ENCODE data around the gene PACS1. TPM values are rescaled to one million over a fixed set of nuclear protein-coding genes. Genes with fewer than 3 reads are reported as not detected.
A peak's percentile ranks its signal among the peaks of the same experiment; 100 is the strongest.

The PACS1 gene
- total and polyA plus RNA-seq, 2 donors (not counting 1 experiment from before 2014, with no cell fraction given), result 25.9 to 28.5 TPM

- H3K9me3 ChIP-seq (ENCODE audit: control insufficient read depth, insufficient read depth, low read depth, low read length), result no peaks in the 10 kb centered on the region
- no peak for DNase-seq (ENCODE audit: low read depth in 2 of 2)
- no peak overlapping the region for H3K4me3 ChIP-seq (replicated peaks in 1 of 4; ENCODE audit: control extremely low read depth in 1 of 4, insufficient read depth in 1 of 4, low read depth in 3 of 4, low read length in 4 of 4)
- no peak overlapping the region for H3K27ac ChIP-seq (ENCODE audit: insufficient read depth, low read length)
- TF ChIP-seq CTCF (conservative IDR thresholded peaks at IDR 0.05 in 1 of 2, IDR thresholded peaks at IDR 0.05 in 1 of 2; ENCODE audit: low read depth in 1 of 2, low read length in 2 of 2) (no peak), EZH2 (IDR thresholded peaks at IDR 0.05; ENCODE audit: low read length, missing control alignments) (no peak)
- peaks cover 19% of the 10 kb centered on the region for H3K27me3 ChIP-seq (ENCODE audit: control insufficient read depth, insufficient read depth, low read length)
- no peaks in the 10 kb centered on the region for H4K20me1 ChIP-seq (ENCODE audit: control insufficient read depth, extremely low read depth, insufficient read depth, low read length)
- H3K4me1 ChIP-seq (ENCODE audit: control insufficient read depth, extremely low read depth, insufficient read depth, low read length), result peaks cover 4% of the 10 kb centered on the region
- H3K4me2 ChIP-seq (ENCODE audit: extremely low read depth, insufficient read depth, low read length), result no peak overlapping the region
- no peaks in the 10 kb centered on the region for H3K36me3 ChIP-seq (ENCODE audit: control insufficient read depth, insufficient read depth, low read length)
- H3K9ac ChIP-seq (ENCODE audit: insufficient read depth, low read length), result no peak overlapping the region
- H2AFZ ChIP-seq (ENCODE audit: low read length), result no peak overlapping the region
- H3K79me2 ChIP-seq (ENCODE audit: control insufficient read depth, insufficient read depth, low read length), result no peaks in the 10 kb centered on the region
Observed at GRCh38 chr11:66046901-66047300, 23.2 kb upstream of the PACS1 start.

GRCh38 chr11:66047541-66048365 is 22.3 kb upstream of the PACS1 start:
- no peak overlapping the region for H3K4me2 ChIP-seq (ENCODE audit: extremely low read depth, insufficient read depth, low read length)
- TF ChIP-seq CTCF (conservative IDR thresholded peaks at IDR 0.05 in 1 of 2, IDR thresholded peaks at IDR 0.05 in 1 of 2; ENCODE audit: low read depth in 1 of 2, low read length in 2 of 2) (no peak), EZH2 (IDR thresholded peaks at IDR 0.05; ENCODE audit: low read length, missing control alignments) (no peak)
- H4K20me1 ChIP-seq (ENCODE audit: control insufficient read depth, extremely low read depth, insufficient read depth, low read length), result no peaks in the 10 kb centered on the region
- no peaks in the 10 kb centered on the region for H3K36me3 ChIP-seq (ENCODE audit: control insufficient read depth, insufficient read depth, low read length)
- H3K4me3 ChIP-seq (replicated peaks in 1 of 4; ENCODE audit: control extremely low read depth in 1 of 4, insufficient read depth in 1 of 4, low read depth in 3 of 4, low read length in 4 of 4), result no peak overlapping the region
- no peaks in the 10 kb centered on the region for H3K9me3 ChIP-seq (ENCODE audit: control insufficient read depth, insufficient read depth, low read depth, low read length)
- peaks cover 4% of the 10 kb centered on the region for H3K4me1 ChIP-seq (ENCODE audit: control insufficient read depth, extremely low read depth, insufficient read depth, low read length)
- peaks cover 6% of the 10 kb centered on the region for H3K79me2 ChIP-seq (ENCODE audit: control insufficient read depth, insufficient read depth, low read length)
- no peak overlapping the region for H3K9ac ChIP-seq (ENCODE audit: insufficient read depth, low read length)
- H3K27me3 ChIP-seq (ENCODE audit: control insufficient read depth, insufficient read depth, low read length), result peaks cover 17% of the 10 kb centered on the region
- H2AFZ ChIP-seq (ENCODE audit: low read length), result no peak overlapping the region
- DNase-seq (ENCODE audit: low read depth in 2 of 2), result peak in 1 of 2 donors; percentile 50
- H3K27ac ChIP-seq (ENCODE audit: insufficient read depth, low read length), result no peak overlapping the region

- Histone ChIP-seq H3K27me3 (ENCODE audit: control insufficient read depth, insufficient read depth, low read length) (peaks cover 17% of the 10 kb centered on the region), H3K79me2 (ENCODE audit: control insufficient read depth, insufficient read depth, low read length) (peaks cover 16% of the 10 kb centered on the region), H3K9me3 (ENCODE audit: control insufficient read depth, insufficient read depth, low read depth, low read length) (no peaks in the 10 kb centered on the region), H2AFZ (ENCODE audit: low read length) (no peak within 1 kb of the TSS), H4K20me1 (ENCODE audit: control insufficient read depth, extremely low read depth, insufficient read depth, low read length) (no peaks in the 10 kb centered on the region), H3K27ac (ENCODE audit: insufficient read depth, low read length) (no peak within 1 kb of the TSS), H3K4me3 (replicated peaks in 1 of 4; ENCODE audit: control extremely low read depth in 1 of 4, insufficient read depth in 1 of 4, low read depth in 3 of 4, low read length in 4 of 4) (no peak within 1 kb of the TSS), H3K4me1 (ENCODE audit: control insufficient read depth, extremely low read depth, insufficient read depth, low read length) (peaks cover 4% of the 10 kb centered on the region), H3K36me3 (ENCODE audit: control insufficient read depth, insufficient read depth, low read length) (no peaks in the 10 kb centered on the region), H3K9ac (ENCODE audit: insufficient read depth, low read length) (no peak within 1 kb of the TSS), H3K4me2 (ENCODE audit: extremely low read depth, insufficient read depth, low read length) (no peak within 1 kb of the TSS)
- no peak for DNase-seq (ENCODE audit: low read depth in 2 of 2)
- no peak for TF ChIP-seq EZH2 (IDR thresholded peaks at IDR 0.05; ENCODE audit: low read length, missing control alignments)
Observed at GRCh38 chr11:66048547-66049323, 21.3 kb upstream of the PACS1 start, which contains the start of gene GAL3ST3. GAL3ST3 (minus strand) TSS chr11:66049161; CDS start chr11:66045415, 3,746 bp downstream.

Data from fibroblast of lung (primary cell).